SIG-M5 (cell line): Measurements from ENCODE around the gene ZNRF1.
"Not testable (repeated sequence)": the region's sequence is repeated elsewhere in the genome, so short reads cannot be mapped to it uniquely, and the experiment has no call there.

Source experiments
- DNase-seq: peaks from one replicate; lab custom pipeline; 2025; lab: John Stamatoyannopoulos, UW

The ZNRF1 gene

DNA sequence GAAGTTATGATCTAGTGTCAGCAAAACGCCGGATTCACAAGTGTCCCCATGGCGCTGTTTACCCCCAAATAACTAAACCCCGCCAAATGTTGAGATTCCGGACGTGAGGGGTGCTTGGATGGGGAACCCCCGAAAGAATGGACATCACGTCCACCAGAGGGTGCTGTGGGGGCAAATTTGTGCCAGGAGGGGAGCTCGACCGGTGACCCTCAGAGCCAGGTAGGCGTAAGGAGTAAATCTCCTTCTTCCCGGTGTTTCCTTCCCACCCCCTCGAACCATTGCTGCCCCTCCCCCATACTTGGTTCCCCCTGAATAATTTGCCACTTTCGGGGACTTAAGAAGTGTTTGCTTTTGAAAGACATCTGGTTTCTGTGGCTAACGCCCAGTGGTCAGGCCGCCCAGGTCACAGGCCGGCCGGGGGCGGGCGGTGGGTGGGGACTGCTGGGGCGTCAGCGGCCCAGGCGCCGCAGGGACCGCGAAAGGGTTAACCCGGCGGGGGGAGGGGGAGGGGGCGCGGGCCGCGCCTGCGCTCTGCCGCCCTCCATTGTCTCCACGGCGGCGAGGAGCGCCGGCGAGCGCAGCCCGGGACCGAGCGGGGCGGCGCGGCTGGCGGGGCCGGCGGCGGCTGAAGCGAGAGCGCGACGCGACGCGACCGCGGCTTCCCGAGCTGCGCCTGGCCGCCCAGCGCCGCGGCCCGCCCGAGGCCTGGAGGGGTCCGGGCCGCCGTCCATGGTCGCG, at the start of gene ZNRF1:
Gene ZNRF1 (plus strand): TSS at position 544 of the 738 bp plus-strand sequence. CDS start 648 bp downstream, outside the sequence.
- no peak for DNase-seq

GRCh38 chr16:74949309-74949708, 49.5 kb upstream of the ZNRF1 start:
- DNase-seq, result no peak

GRCh38 chr16:74950511-74950910, 48.3 kb upstream of the ZNRF1 start:
- no peak for DNase-seq

- no peak for DNase-seq
These were observed 47.6 kb upstream of the ZNRF1 start for GRCh38 chr16:74951206-74951605.

DNA sequence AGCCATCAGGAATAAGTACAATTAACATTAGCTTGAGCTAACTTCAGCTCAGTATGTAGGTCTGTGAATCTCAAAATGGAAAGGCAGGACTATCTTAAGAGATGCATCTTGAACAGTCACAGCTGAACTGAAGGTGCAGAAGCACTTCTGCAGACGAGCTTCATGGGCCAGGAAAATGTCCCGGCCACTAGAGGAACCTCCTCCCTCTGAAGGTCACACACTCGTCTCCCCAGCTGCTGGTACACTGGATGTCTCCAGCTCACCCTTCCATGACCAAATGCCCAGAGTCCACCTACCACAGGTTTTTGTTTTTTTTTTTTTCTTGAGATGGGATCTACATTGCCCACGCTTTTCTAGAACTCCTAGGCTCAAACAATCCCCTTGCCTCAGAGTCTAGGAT, 47.1 kb upstream of the ZNRF1 start:
- no peak for DNase-seq

GRCh38 chr16:74954763-74955162, 44.1 kb upstream of the ZNRF1 start:
- no peak for DNase-seq

DNA sequence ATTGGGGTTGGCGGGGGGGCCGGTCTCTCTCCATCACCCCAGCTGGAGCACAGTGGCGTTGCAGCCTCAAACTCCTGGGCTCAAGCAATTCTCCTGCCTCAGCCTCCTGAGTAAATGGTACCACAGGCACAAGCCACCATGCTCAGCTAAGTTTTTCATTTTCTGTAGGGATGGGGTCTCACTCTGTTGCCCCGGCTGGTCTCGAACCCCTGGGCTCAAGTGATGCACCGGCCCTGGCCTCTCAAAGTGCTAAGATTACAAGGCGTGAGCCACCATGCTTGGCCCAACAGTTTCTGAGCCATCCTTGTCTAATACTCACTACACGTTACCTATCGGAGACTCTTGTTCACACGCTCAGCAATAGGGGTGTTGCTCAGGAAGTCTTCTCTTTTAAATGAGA, 25.5 kb upstream of the ZNRF1 start:
- DNase-seq, result no peak

DNA sequence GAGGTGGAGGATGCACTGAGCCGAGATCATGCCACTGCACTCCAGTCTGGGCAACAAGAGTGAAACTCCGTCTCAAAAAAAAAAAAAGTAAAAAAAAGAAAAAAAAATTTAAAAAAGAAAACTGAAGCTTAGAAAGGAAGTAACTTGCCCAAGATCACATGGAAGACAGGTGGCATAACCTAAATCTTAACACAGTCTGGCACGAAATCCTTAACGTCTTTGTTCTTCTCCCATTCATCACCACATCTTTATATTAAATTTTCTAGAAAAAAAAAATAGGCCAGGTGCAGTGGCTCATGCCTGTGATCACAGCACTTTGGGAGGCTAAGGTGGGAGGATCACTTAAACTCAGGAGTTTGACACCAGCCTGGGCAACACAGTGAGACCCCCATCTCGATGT, 23.2 kb upstream of the ZNRF1 start:
- no peak for DNase-seq

DNA sequence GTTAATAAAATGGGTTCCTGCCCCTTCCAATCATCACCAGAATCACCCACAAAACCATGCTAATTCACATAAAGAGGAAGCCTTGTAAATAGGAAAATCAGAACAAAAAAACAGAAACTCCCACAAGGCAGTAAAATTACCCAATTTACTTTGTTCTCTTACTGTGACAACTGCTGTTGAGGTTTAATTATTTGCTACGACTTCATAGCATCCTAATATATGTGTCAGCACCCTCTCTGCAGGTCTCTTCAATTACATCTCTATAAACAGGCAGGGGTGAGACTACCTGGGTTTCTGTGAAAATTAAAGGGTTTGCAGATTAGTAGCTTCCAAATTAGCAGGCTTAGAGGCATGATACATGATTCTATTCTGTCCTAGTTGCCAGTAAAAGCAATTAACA, 16.6 kb upstream of the ZNRF1 start:
- DNase-seq, result no peak

GRCh38 chr16:74984194-74984528, 14.7 kb upstream of the ZNRF1 start:
- DNase-seq, result no peak

- DNase-seq, result peak; percentile 93
These were observed 14.1 kb upstream of the ZNRF1 start, which contains the start of gene WDR59 for GRCh38 chr16:74984529-74985296. TSS of gene WDR59 (minus strand) at chr16:74985123. CDS start at chr16:74985017, 106 bp downstream.

- no peak for DNase-seq
These were observed 11.7 kb upstream of the ZNRF1 start for GRCh38 chr16:74987027-74987681.

GRCh38 chr16:74989864-74990263, 9.0 kb upstream of the ZNRF1 start:
- DNase-seq, result not testable (repeated sequence)

- DNase-seq, result no peak
These were observed 8.0 kb upstream of the ZNRF1 start for GRCh38 chr16:74990832-74991231.

DNA sequence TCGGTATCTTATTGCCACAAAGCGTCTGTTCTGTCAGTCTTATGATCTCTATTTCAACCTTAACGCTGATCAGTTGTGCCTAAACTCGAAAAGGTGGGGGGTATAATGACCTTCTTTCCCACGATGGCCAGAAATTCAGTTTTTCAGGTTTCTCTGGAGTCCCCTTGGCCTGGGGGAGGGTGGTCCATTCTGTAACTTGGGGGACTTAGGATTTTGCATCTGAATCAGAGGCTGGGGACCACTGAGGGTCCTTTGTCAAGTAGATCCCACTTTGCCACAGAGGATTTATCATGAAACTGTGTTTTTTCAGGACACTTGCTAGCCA, 7.6 kb upstream of the ZNRF1 start:
- DNase-seq, result no peak

DNA sequence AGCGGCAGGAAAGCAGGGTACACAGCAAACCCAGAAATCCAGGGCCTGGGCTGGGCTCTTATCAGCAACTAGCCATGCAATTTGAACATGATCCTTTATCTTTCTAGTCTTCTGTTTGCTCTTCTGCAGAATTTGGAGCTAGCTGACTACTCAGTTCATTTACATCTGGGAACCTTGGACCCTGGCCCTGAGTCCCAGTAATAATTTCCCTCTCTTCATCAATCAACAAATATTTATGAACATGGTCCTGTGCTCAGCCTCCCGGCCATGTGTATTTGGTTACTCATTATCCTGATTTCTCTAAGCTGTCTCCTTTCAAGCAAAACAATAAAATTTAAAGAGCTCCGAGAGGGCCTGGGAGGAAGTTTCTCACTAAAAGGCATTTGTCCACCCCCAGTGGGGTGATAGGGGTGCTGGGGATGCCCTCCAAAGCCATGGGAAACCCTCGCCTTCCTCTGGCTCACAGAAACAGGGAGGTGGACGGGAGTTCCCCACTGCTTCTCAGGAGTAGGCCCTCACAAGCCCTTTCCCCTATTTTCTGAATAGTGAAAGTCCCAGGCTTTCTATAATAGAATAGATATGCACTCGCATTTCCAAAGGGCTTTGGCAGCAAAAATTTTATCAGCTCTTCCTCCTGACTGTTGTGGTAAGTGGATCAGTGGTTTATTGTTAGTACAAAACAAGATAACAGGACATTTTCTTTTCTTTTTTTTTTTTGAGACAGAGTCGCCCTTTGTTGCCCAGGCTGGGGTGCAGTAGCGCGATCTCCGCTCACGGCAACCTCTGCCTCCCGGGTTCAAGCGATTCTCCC, 7.0 kb upstream of the ZNRF1 start:
- DNase-seq, result no peak

DNA sequence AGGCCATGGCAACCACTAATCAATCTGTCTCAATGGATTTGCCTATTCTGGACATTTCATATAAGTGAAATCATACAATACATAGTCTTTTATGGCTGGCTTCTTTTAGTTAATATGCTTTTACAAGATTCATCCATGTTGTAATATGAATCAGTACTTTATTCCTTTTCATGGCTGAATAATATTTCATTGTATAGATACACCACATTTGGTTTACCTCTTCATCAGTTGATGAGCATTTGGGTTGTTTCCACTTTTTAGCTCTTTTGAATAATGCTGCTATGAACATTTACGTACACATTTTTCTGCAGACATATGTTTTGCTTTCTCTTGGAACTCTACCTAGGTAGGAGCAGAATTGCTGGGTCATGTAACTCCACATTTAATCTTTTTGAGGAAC, 2.8 kb upstream of the ZNRF1 start:
- no peak for DNase-seq

GRCh38 chr16:74997042-74997491, 1.8 kb upstream of the ZNRF1 start:
- no peak for DNase-seq

- no peak for DNase-seq
These were observed 390 bp downstream of the ZNRF1 start for GRCh38 chr16:74999219-74999608.

DNA sequence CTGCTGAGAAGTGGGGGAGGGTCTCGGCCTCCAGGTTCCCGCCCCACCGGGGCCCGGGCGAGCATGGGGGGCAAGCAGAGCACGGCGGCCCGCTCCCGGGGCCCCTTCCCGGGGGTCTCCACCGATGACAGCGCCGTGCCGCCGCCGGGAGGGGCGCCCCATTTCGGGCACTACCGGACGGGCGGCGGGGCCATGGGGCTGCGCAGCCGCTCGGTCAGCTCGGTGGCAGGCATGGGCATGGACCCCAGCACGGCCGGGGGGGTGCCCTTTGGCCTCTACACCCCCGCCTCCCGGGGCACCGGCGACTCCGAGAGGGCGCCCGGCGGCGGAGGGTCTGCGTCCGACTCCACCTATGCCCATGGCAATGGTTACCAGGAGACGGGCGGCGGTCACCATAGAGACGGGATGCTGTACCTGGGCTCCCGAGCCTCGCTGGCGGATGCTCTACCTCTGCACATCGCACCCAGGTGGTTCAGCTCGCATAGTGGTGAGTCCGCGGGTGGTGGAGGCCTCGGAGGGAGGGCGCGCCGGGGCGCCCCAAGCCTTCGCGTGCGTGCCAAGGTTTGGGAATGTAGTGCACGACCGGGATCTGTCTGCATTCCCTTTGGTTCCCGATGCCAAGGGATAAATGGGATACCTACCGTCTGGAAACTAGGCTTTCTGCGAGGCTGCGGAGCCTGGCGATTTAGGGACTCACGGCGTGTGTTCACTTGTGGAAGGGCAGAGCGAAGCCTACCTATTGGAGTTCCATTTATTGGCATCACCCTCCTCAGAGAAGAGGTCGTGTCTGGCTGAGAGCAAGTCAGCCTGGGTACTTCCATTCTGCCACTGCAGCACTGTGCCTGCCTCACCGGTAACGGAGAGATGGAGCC, 1.0 kb downstream of the ZNRF1 start:
- DNase-seq, result no peak

GRCh38 chr16:75000481-75001081, 1.8 kb downstream of the ZNRF1 start:
- DNase-seq, result no peak
